ENCODE measurements around the gene SLC4A11.

DNA sequence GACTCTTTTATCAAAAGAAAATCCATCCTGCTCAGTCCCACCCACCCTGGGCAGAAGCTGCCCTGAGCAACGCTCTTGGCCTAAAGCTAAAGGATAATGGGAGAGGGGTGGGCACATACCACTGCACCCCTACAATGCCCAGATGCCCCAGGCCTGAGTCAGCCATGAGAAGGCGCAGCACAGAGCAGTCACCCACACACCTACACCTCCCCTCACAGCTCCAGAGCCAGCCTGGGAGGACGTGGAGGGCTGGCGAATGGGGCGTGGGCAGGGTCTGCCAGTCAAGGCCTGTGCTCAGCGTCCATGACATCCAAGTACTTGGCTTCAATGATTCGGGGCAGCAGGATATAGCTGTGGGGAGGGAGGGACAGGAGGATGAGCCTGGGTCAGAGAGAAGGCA, 11.5 kb downstream of the SLC4A11 start:
- TF ChIP-seq, protein P1, sequence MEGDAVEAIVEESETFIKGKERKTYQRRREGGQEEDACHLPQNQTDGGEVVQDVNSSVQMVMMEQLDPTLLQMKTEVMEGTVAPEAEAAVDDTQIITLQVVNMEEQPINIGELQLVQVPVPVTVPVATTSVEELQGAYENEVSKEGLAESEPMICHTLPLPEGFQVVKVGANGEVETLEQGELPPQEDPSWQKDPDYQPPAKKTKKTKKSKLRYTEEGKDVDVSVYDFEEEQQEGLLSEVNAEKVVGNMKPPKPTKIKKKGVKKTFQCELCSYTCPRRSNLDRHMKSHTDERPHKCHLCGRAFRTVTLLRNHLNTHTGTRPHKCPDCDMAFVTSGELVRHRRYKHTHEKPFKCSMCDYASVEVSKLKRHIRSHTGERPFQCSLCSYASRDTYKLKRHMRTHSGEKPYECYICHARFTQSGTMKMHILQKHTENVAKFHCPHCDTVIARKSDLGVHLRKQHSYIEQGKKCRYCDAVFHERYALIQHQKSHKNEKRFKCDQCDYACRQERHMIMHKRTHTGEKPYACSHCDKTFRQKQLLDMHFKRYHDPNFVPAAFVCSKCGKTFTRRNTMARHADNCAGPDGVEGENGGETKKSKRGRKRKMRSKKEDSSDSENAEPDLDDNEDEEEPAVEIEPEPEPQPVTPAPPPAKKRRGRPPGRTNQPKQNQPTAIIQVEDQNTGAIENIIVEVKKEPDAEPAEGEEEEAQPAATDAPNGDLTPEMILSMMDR (conservative IDR thresholded peaks at IDR 0.05; ENCODE audit: low read depth in 2 of 2) = no peak
- TF ChIP-seq ZNF331 (CRISPR knock-in tag; IDR thresholded peaks at IDR 0.05; ENCODE audit: low read depth) (no peak), EZH2phosphoT487 (IDR thresholded peaks at IDR 0.05; ENCODE audit: unreplicated experiment) (no peak), CREB1 (CRISPR knock-in tag; IDR thresholded peaks at IDR 0.05; ENCODE audit: low read depth) (no peak), EZH2 (IDR thresholded peaks at IDR 0.05; ENCODE audit: low read depth, unreplicated experiment) (no peak), POLR2AphosphoS5 (IDR thresholded peaks at IDR 0.05; ENCODE audit: low read depth) (no peak), STAT1 (IDR thresholded peaks at IDR 0.05; ENCODE audit: unreplicated experiment) (no peak), JUNB (IDR thresholded peaks at IDR 0.05; ENCODE audit: unreplicated experiment) (no peak), ZNF114 (CRISPR knock-in tag; IDR thresholded peaks at IDR 0.05) (no peak), NANOG (IDR thresholded peaks at IDR 0.05; ENCODE audit: borderline replicate concordance) (no peak)
- TF ChIP-seq, protein P2, sequence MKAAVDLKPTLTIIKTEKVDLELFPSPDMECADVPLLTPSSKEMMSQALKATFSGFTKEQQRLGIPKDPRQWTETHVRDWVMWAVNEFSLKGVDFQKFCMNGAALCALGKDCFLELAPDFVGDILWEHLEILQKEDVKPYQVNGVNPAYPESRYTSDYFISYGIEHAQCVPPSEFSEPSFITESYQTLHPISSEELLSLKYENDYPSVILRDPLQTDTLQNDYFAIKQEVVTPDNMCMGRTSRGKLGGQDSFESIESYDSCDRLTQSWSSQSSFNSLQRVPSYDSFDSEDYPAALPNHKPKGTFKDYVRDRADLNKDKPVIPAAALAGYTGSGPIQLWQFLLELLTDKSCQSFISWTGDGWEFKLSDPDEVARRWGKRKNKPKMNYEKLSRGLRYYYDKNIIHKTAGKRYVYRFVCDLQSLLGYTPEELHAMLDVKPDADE (IDR thresholded peaks at IDR 0.05) = no peak
- TF ChIP-seq, protein P3, sequence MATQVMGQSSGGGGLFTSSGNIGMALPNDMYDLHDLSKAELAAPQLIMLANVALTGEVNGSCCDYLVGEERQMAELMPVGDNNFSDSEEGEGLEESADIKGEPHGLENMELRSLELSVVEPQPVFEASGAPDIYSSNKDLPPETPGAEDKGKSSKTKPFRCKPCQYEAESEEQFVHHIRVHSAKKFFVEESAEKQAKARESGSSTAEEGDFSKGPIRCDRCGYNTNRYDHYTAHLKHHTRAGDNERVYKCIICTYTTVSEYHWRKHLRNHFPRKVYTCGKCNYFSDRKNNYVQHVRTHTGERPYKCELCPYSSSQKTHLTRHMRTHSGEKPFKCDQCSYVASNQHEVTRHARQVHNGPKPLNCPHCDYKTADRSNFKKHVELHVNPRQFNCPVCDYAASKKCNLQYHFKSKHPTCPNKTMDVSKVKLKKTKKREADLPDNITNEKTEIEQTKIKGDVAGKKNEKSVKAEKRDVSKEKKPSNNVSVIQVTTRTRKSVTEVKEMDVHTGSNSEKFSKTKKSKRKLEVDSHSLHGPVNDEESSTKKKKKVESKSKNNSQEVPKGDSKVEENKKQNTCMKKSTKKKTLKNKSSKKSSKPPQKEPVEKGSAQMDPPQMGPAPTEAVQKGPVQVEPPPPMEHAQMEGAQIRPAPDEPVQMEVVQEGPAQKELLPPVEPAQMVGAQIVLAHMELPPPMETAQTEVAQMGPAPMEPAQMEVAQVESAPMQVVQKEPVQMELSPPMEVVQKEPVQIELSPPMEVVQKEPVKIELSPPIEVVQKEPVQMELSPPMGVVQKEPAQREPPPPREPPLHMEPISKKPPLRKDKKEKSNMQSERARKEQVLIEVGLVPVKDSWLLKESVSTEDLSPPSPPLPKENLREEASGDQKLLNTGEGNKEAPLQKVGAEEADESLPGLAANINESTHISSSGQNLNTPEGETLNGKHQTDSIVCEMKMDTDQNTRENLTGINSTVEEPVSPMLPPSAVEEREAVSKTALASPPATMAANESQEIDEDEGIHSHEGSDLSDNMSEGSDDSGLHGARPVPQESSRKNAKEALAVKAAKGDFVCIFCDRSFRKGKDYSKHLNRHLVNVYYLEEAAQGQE (IDR thresholded peaks at IDR 0.05; ENCODE audit: unreplicated experiment) = no peak
- TF ChIP-seq, protein P4, sequence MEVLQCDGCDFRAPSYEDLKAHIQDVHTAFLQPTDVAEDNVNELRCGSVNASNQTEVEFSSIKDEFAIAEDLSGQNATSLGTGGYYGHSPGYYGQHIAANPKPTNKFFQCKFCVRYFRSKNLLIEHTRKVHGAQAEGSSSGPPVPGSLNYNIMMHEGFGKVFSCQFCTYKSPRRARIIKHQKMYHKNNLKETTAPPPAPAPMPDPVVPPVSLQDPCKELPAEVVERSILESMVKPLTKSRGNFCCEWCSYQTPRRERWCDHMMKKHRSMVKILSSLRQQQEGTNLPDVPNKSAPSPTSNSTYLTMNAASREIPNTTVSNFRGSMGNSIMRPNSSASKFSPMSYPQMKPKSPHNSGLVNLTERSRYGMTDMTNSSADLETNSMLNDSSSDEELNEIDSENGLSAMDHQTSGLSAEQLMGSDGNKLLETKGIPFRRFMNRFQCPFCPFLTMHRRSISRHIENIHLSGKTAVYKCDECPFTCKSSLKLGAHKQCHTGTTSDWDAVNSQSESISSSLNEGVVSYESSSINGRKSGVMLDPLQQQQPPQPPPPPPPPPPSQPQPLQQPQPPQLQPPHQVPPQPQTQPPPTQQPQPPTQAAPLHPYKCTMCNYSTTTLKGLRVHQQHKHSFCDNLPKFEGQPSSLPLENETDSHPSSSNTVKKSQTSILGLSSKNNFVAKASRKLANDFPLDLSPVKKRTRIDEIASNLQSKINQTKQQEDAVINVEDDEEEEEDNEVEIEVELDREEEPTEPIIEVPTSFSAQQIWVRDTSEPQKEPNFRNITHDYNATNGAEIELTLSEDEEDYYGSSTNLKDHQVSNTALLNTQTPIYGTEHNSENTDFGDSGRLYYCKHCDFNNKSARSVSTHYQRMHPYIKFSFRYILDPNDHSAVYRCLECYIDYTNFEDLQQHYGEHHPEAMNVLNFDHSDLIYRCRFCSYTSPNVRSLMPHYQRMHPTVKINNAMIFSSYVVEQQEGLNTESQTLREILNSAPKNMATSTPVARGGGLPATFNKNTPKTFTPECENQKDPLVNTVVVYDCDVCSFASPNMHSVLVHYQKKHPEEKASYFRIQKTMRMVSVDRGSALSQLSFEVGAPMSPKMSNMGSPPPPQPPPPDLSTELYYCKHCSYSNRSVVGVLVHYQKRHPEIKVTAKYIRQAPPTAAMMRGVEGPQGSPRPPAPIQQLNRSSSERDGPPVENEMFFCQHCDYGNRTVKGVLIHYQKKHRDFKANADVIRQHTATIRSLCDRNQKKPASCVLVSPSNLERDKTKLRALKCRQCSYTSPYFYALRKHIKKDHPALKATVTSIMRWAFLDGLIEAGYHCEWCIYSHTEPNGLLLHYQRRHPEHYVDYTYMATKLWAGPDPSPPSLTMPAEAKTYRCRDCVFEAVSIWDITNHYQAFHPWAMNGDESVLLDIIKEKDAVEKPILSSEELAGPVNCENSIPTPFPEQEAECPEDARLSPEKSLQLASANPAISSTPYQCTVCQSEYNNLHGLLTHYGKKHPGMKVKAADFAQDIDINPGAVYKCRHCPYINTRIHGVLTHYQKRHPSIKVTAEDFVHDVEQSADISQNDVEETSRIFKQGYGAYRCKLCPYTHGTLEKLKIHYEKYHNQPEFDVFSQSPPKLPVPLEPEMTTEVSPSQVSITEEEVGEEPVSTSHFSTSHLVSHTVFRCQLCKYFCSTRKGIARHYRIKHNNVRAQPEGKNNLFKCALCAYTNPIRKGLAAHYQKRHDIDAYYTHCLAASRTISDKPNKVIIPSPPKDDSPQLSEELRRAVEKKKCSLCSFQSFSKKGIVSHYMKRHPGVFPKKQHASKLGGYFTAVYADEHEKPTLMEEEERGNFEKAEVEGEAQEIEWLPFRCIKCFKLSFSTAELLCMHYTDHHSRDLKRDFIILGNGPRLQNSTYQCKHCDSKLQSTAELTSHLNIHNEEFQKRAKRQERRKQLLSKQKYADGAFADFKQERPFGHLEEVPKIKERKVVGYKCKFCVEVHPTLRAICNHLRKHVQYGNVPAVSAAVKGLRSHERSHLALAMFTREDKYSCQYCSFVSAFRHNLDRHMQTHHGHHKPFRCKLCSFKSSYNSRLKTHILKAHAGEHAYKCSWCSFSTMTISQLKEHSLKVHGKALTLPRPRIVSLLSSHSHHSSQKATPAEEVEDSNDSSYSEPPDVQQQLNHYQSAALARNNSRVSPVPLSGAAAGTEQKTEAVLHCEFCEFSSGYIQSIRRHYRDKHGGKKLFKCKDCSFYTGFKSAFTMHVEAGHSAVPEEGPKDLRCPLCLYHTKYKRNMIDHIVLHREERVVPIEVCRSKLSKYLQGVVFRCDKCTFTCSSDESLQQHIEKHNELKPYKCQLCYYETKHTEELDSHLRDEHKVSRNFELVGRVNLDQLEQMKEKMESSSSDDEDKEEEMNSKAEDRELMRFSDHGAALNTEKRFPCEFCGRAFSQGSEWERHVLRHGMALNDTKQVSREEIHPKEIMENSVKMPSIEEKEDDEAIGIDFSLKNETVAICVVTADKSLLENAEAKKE (CRISPR knock-in tag; IDR thresholded peaks at IDR 0.05) = no peak

Measured in GM23338 (cell line).